NCI-H446 treated with DMSO at 0.1 percent for 48 hours (cell line): ENCODE data around the gene PRSS56.

Experiments used
- DNase-seq: peaks from one replicate; lab custom pipeline; 2025; lab: John Stamatoyannopoulos, UW

PRSS56 gene

DNA sequence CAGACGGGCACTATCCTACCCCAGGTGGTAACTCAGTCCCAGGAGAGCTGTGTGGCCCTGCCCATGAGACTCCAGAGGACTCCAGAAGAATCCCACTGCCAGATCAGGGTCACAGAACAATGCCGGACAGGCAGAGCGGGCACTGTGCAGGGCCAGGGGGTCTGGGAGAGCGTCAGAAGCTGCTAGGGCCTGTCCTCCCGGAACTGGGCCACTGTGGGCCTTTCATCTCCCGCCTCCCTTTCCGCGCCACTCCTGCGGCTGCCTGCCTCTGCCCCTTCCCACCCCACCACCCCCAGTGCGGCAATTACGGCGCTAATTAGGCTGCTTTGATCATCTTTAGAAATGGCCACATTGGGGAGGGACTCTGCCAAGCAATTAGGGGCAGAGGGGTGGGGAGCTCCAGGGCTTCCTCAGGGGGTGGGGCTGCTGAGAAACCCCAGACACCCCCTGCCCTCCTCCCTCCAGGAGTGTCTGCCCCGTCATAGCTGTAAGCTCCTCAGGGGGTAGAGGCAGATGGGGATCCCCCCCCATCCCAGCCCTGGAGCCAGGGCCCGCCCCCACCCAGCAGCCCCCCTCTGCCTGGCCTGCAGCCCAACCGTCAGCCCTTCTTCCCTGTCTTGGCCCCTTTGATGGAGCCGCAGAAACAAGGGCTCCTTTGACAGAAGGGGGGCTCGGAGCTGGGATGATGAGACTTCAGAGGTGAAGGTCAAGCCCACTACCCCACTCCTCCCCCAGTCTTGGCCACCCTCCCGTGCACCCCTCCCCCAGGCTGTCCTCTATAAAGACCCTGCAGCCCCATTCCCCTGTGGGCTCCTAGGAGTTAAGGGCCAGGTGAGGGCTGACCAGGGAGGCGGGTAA lies at the start of gene PRSS56:
Gene PRSS56, plus strand, starts transcription at position 808 of the 858 bp plus-strand sequence. CDS start 211 bp downstream, outside the sequence.
- DNase-seq = no peak

GRCh38 chr2:232473467-232473890 lies 46.7 kb upstream of the PRSS56 start:
- no peak for DNase-seq

- no peak for DNase-seq
These were observed 44.1 kb upstream of the PRSS56 start for GRCh38 chr2:232476045-232476444.

GRCh38 chr2:232476791-232477190 lies 43.4 kb upstream of the PRSS56 start:
- DNase-seq = no peak

- no peak for DNase-seq
These were observed 42.3 kb upstream of the PRSS56 start for GRCh38 chr2:232477751-232478510.

- DNase-seq = no peak
These were observed 41.4 kb upstream of the PRSS56 start for GRCh38 chr2:232478571-232479340.

GRCh38 chr2:232479341-232480200 lies 40.6 kb upstream of the PRSS56 start:
- DNase-seq = no peak

- no peak for DNase-seq
These were observed 39.7 kb upstream of the PRSS56 start for GRCh38 chr2:232480201-232481190.

DNA sequence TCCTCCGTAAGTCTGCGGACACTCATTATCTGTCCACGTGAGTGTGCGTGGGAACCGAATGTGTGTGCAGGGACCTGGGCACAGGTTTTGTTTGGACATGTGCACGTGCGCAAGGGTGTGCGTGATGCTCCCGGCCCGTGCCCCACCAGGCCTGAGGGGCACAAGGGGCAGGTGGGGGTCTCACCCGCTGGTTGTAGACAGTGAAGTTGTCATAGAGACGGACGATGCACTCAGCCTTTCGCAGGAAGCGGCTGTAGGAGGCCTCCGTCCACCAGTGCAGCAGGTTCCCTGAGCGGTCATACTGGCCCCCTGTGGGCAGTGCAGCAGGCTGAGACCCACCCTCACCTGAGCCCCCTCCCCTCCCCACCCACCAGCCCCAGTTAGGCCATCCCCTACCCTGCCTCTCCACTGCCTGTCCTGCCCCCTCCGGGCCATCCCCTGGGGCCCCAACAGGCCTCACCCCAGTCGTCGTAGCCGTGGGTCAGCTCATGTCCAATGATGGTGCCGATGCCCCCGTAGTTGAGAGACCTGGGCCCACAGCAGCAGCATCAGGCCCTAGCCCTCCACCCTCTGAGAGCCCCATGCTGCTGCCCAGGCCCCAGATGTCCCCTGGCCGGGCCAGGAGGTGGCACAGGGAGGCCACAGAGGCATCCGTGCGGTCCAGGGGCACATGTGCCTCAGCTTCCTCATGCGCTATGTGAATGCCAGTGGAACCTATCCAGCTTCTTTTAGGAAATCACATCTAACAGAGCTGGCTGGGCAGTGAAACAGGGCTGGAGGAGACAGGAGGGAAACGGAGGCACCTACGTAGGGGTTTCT lies 38.7 kb upstream of the PRSS56 start:
- DNase-seq = no peak

- DNase-seq = no peak
These were observed 37.6 kb upstream of the PRSS56 start for GRCh38 chr2:232482301-232483238.

- DNase-seq = no peak
These were observed 36.8 kb upstream of the PRSS56 start for GRCh38 chr2:232483311-232483922.

- no peak for DNase-seq
These were observed 36.1 kb upstream of the PRSS56 start for GRCh38 chr2:232483923-232484627.

DNA sequence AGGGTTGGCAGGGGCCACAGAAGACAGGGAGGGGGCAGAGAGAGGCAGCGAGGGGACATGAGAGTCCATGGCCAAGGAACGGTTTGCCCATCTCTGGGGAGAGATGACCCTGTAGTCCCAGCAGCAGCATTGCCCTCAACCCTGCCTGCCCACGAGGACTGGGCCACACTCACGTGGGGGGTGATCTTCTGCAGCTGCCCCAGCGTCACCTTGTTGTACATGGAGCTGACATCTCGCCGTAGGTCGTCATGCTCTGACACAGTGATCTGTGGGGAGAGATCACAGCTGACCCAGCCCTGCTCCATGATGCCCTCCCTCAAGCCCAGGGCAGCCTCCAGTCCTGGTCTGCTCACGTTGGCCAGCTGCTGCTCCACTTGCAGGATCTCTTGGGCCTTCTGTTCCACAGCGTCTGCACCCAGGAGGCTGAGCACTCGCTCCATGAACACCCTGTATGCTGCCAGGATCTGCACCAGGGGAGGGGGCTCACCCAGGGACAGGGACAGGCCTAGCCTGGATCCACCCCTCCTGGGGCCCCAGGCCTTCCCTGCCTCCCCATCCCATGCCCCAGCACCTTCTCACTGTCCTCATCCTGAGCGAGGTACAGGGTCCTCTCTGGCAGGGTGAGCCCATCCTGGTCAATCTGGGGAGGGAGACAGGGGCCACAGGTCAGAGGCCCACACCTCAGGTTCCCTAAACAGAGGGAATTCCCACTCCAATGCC lies 35.4 kb upstream of the PRSS56 start:
- DNase-seq = no peak

DNA sequence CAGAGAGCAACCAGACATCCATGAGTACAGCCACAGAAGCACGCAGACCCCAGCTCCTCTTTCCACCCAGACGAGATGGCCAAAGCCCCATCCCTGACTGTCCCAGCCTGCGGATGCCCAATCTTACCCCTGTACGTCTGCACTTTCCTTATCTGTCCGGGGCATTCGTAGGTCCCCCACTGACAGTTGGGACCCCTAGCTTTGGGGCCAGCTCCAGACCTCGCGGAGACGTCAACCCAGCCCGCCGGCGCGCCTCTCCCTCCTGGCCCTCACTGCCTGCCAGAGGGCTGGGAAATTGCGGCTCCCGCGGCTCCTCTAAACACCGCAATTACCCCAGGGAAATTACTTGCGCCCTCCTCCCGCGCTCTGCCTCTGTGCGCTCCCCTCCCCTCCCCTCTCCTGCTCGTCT lies 34.8 kb upstream of the PRSS56 start:
- no peak for DNase-seq

DNA sequence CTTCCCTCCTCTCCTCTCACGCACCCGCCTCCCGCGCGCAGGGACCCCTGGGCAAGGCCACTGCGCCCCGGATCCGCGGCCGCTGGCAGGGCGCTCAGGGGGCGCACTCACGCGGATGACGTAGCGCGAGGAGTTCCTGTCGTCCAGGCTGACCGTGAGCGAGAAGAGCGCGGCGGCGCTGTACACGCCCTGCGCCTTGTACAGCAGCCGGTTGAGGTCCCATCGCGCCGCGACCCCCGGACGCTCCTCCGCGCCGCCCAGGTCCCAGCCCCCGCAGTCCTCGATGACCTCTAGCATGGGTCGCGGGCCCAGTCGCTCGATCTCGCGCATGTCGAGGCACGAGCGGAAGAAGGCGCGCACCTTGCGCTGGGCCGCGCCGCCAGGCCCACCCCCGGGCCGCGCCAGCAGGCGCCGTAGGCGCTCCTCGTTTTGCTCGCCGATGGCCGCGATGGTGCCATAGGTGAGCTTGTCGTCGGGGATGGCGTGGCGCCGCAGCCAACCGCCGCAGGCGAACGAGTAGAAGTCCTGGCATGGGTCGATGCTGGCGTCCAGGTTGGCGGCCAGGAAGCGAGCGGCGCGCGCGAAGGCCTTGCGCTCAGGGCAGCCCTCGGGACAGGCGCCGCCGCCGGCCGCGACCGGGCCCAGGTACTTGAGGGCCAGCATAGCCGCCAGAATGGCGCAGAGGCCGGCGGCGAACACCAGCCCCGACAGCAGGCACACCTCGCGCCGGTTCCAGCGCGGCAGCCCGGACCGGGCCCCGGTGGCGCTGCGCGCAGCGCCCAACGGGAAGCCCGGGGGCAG lies 34.2 kb upstream of the PRSS56 start:
- no peak for DNase-seq
